K562 (cell line): Measurements from ENCODE around the gene TSPAN16. TPM values are rescaled to one million over a fixed set of nuclear protein-coding genes. Genes with fewer than 3 reads are reported as not detected.

Experiments
- ATAC-seq: fragments of 200-7000 bp; cut with Tn5 transposase; 3 replicates; pipeline ENCODE4 v1.9.1; 2020; ENCODE audit warnings: moderate library complexity
- BruUV-seq: library from RNA; stranded (reverse); fragments of 400-500 nt; replicated peaks from 2 replicates; lab custom pipeline; 2021; lab: Mats Ljungman, UMichigan
- CTCF ChIA-PET: fragments of 300-600 bp; formaldehyde crosslinking; extraction: SDS; loops from one replicate; lab custom pipeline; 2021; ENCODE audit warnings: low intra/inter-chr PET ratio; lab: Yijun Ruan, JAX
- POLR2A ChIA-PET: fragments of 300-600, 350-650 bp; sonication (Branson Sonifier 250); formaldehyde crosslinking; extraction: SDS; loops from one replicate; lab custom pipeline; 2021; ENCODE audit warnings: antibody characterized with exemption, inconsistent platforms; lab: Yijun Ruan, JAX
- DNase-seq, 4 experiments: peaks; one replicate each; pipeline versions ENCODE4 v3.0.0 to v3.0.0-alpha.2; 2011 to 2018; ENCODE audit warnings: low spot score in 3 of 4, mixed read lengths in 3 of 4; ENCODE audit errors: extremely low read depth in 1 of 4
- FAIRE-seq: peaks from 2 replicates; lab custom pipeline; 2011; peaks lifted over from hg19 to GRCh38; lab: Jason Lieb, UNC
- H2AFZ ChIP-seq: 2 replicates; pipeline ENCODE4 v1.6.0; 2011; ENCODE audit warnings: low read depth, low read length, control low read depth, inconsistent platforms
- H3K27ac ChIP-seq: fragments of 200-600 bp; 3 replicates; pipeline ENCODE4 v1.8.0; 2011; ENCODE audit warnings: low read depth, mild to moderate bottlenecking, control low read depth, inconsistent platforms, low read length, moderate library complexity, mixed read lengths; ENCODE audit errors: extremely low read depth
- H3K27me3 ChIP-seq, 2 experiments: fragments of 300-600 bp in 1 of 2; 2 replicates in 1 of 2; 3 replicates in 1 of 2; pipeline versions ENCODE4 v1.6.0 to v1.8.0; 2011; ENCODE audit warnings: inconsistent platforms in 2 of 2, low read length in 2 of 2, mild to moderate bottlenecking in 1 of 2, mixed read lengths in 1 of 2, moderate library complexity in 1 of 2; ENCODE audit not compliant: control insufficient read depth in 2 of 2, insufficient read depth in 2 of 2
- H3K36me3 ChIP-seq: fragments of 300-600 bp; 3 replicates; pipeline ENCODE4 v1.8.0; 2011; ENCODE audit warnings: mild to moderate bottlenecking, low read length, inconsistent platforms; ENCODE audit not compliant: control insufficient read depth, insufficient read depth
- H3K4me1 ChIP-seq, 2 experiments: fragments of 200-600 bp in 1 of 2; replicated peaks in 1 of 2; 2 replicates in 1 of 2; 3 replicates in 1 of 2; pipeline versions ENCODE4 v1.5.1 to v1.8.0; 2011; ENCODE audit warnings: inconsistent platforms in 2 of 2, low read length in 2 of 2, mild to moderate bottlenecking in 1 of 2, mixed read lengths in 1 of 2, moderate library complexity in 1 of 2; ENCODE audit not compliant: control insufficient read depth in 2 of 2, insufficient read depth in 2 of 2
- H3K4me2 ChIP-seq: 2 replicates; pipeline ENCODE4 v1.6.1; 2011; ENCODE audit warnings: low read length, control low read depth, inconsistent platforms, mixed read lengths; ENCODE audit not compliant: insufficient read depth
- H3K4me3 ChIP-seq: fragments of 200-600 bp; sonication (generic), shearing (Covaris generic); 2 replicates; pipeline ENCODE4 v1.5.1; 2016; ENCODE audit warnings: control low read depth, inconsistent platforms
- H3K79me2 ChIP-seq: fragments of 200-600 bp; 3 replicates; pipeline ENCODE4 v1.8.0; 2011; ENCODE audit warnings: low read length, inconsistent platforms; ENCODE audit not compliant: control insufficient read depth, insufficient read depth
- H3K9ac ChIP-seq, 2 experiments: 2 replicates each; pipeline versions ENCODE4 v1.6.0 to v1.6.1; 2011; ENCODE audit warnings: low read depth in 2 of 2, low read length in 2 of 2, control low read depth in 1 of 2, inconsistent platforms in 1 of 2, mild to moderate bottlenecking in 1 of 2, mixed read lengths in 1 of 2; ENCODE audit not compliant: insufficient read depth in 1 of 2
- H3K9me1 ChIP-seq: one replicate; pipeline ENCODE4 v1.6.0; 2011; ENCODE audit warnings: inconsistent platforms, mild to moderate bottlenecking, low read length, moderate library complexity; ENCODE audit not compliant: control insufficient read depth, insufficient read depth
- H3K9me3 ChIP-seq: replicated peaks from 2 replicates; pipeline ENCODE4 v1.5.1; 2011; ENCODE audit warnings: low read depth, low read length, inconsistent platforms; ENCODE audit not compliant: control insufficient read depth, insufficient read depth
- H4K20me1 ChIP-seq: replicated peaks from 2 replicates; pipeline ENCODE4 v1.6.1; 2011; ENCODE audit warnings: low read length, inconsistent platforms, mixed read lengths; ENCODE audit not compliant: control insufficient read depth, insufficient read depth
- ILF3 ChIP-seq: fragments of 450-650 bp; IDR thresholded peaks from 2 replicates; pipeline ENCODE4 v1.6.1; 2018; ENCODE audit warnings: antibody characterized with exemption, mild to moderate bottlenecking, moderate library complexity, borderline replicate concordance
- KAT7 ChIP-seq: sonication (generic); formaldehyde crosslinking; IDR thresholded peaks from 2 replicates; pipeline ENCODE4 v1.8.0; 2022; ENCODE audit warnings: missing genetic modification reagents, mild to moderate bottlenecking, borderline replicate concordance
- MTA2 ChIP-seq: fragments of 450-650 bp; IDR thresholded peaks from 2 replicates; pipeline ENCODE4 v1.6.1; 2016; ENCODE audit warnings: low read depth
- RBBP5 ChIP-seq: fragments of 200-600 bp; sonication (generic); IDR thresholded peaks from 2 replicates; pipeline ENCODE4 v1.6.1; 2012; ENCODE audit warnings: borderline replicate concordance, mild to moderate bottlenecking, low read length, control low read depth, inconsistent platforms; ENCODE audit not compliant: insufficient read depth, poor library complexity, severe bottlenecking
- ZFP36 ChIP-seq: fragments of 150-350 bp; IDR thresholded peaks from 2 replicates; pipeline ENCODE4 v1.6.1; 2018; ENCODE audit warnings: low read length, low read depth; ENCODE audit not compliant: partially characterized antibody
- WGBS: fragments of 100-300 bp; shearing (Covaris generic); methylation state at CpG from one replicate; pipeline ENCODE4 v1.1.6; 2016; ENCODE audit warnings: low coverage, mixed read lengths; ENCODE audit not compliant: insufficient coverage; ENCODE audit errors: missing lambda C conversion rate; 5-methylcytosine and 5-hydroxymethylcytosine counted together
- in situ Hi-C: fragments of 300-500 bp; cut with MboI; formaldehyde crosslinking; loops from 4 replicates; pipeline ENCODE4 v1.15.0; 2018; ENCODE audit warnings: inconsistent platforms, mixed read lengths
- intact Hi-C: fragments of 100-400 bp; cut with micrococcal nuclease; formaldehyde crosslinking; loops from 2 replicates; pipeline ENCODE4 v1.14.2; 2022
- polyA plus RNA-seq, 8 experiments: library from polyadenylated mRNA; depleted of rRNA in 4 of 8; stranded (reverse) in 5 of 8; unstranded in 3 of 8; fragments of >200 nt; fragmentation: Nextera tagmentation in 2 of 8; fragmentation: Illumina TruSeq in 1 of 8; extraction: Ambion mirVana in 2 of 8; extraction: Trizol in 1 of 8; gene quantifications; 2 replicates each; pipeline versions ENCODE4 v1.2.1 to v1.2.3, GENCODE V29; 2011 to 2014; ENCODE audit warnings: inconsistent platforms in 1 of 8, missing spikeins in 1 of 8
- total RNA-seq, 7 experiments: library from RNA; depleted of rRNA in 6 of 7; stranded (reverse); fragments of >200 nt in 6 of 7; fragmentation: Illumina TruSeq in 2 of 7; extraction: Trizol in 2 of 7; gene quantifications; 2 replicates each; pipeline versions ENCODE4 v1.2.1 to v1.2.3, GENCODE V29; 2011 to 2021; ENCODE audit warnings: low replicate concordance in 1 of 7

The TSPAN16 gene
- total and polyA plus RNA-seq, 9 of the 15 experiments (the other 6 are each of a cell fraction or from before 2014, with no cell fraction given): not detected

DNA sequence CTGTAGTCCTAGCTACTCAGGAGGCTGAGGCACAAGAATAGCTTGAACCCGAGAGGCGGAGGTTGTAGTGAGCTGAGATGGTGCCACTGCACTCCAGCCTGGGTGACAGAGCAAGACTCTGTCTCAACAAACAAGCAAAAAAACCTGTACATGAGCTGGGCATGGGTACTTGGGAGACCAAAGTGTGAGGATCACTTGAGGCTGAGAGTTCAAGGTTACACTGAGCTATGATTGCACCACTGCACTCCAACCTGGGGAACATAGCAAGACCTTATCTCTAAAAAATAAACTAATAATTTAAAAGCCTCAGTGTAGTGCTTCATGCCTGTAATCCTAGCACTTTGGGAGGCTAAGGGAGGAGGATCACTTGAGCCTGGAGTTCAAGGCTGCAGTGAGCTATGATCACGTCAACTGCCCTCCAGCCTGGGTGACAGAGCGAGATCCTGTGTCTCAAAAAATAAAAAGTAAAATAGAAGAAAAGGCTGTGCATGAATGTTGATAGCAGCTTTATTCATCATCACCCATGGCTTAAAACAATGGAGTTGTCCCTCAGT is 21.4 kb upstream of the TSPAN16 start:
- no peaks in the 10 kb centered on the region for H3K9me1 ChIP-seq
- H3K4me2 ChIP-seq: no peak overlapping the region
- in situ Hi-C loops (no loop called here), intact Hi-C loops (no loop called here)
- ChIA-PET POLR2A (interaction anchor here (0.7 to 1.4 kb wide), 3 partner anchors 9 to 22 kb away, joined by 3 read pairs; partner anchors contain the start of gene TSPAN16), CTCF (no interaction called here)
- H3K79me2 ChIP-seq: no peaks in the 10 kb centered on the region
- BruUV-seq: no TSS peak
- no peaks in the 10 kb centered on the region; a peak in 1 of 5 replicates for H3K4me1 ChIP-seq
- no peak overlapping the region for H2AFZ ChIP-seq
- peaks cover 1 to 41% of the 10 kb centered on the region in 2 experiments; a peak in 4 of 5 replicates for H3K27me3 ChIP-seq
- H3K36me3 ChIP-seq: no peaks in the 10 kb centered on the region
- H3K27ac ChIP-seq: no peak overlapping the region
- H3K9me3 ChIP-seq: no peaks in the 10 kb centered on the region
- WGBS: 2% methylated on average over 4 of the region's 4 CpGs
- no peaks in the 10 kb centered on the region for H4K20me1 ChIP-seq
- FAIRE-seq: no peak
- DNase-seq: no peak
- H3K9ac ChIP-seq: no peak overlapping the region
- H3K4me3 ChIP-seq: no peak overlapping the region
- no peak for TF ChIP-seq KAT7 (CRISPR knock-in tag)
- no peak for TF ChIP-seq MTA2
- TF ChIP-seq ZFP36: no peak
- ATAC-seq: no peak

DNA sequence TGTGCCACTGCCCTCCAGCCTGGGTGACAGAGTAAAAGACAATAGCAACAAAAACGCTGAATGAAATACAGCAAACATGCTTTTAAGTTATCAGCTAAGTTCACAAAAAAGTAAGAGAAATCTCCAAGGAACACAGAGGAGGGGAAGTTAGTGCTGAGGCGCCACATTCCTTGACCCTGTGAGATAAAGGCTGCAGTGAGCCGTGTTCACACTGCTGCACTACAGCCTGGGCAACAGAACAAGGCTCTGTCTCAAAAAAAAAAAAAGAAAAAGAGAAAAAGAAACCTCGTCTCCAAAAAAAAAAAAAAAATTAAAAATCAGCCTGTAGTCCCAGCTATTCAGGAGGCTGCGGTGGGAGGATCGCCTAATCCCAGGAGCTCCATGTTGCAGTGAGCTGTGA is 17.3 kb upstream of the TSPAN16 start:
- in situ Hi-C loops (no loop called here), intact Hi-C loops (no loop called here)
- Histone ChIP-seq H2AFZ (no peak overlapping the region), H3K27me3 (peaks cover 8 to 55% of the 10 kb centered on the region in 2 experiments; a peak in 4 of 5 replicates), H3K36me3 (no peaks in the 10 kb centered on the region), H3K27ac (no peak overlapping the region), H3K9me3 (no peaks in the 10 kb centered on the region), H4K20me1 (no peaks in the 10 kb centered on the region), H3K79me2 (no peaks in the 10 kb centered on the region), H3K4me2 (no peak overlapping the region)
- ChIA-PET POLR2A (no interaction called here), CTCF (no interaction called here)
- FAIRE-seq (no peak), DNase-seq (no peak)
- 31% methylated on average over 5 of the region's 6 CpGs for WGBS
- no peak for TF ChIP-seq RBBP5
- TF ChIP-seq ILF3: no peak
- TF ChIP-seq, all 486 proteins: peak for 0
- H3K4me3 ChIP-seq: no peak overlapping the region
- BruUV-seq: no TSS peak
- no peaks in the 10 kb centered on the region for H3K9me1 ChIP-seq
- no peak overlapping the region for H3K9ac ChIP-seq
- H3K4me1 ChIP-seq: no peaks in the 10 kb centered on the region; a peak in 1 of 5 replicates
- no peak for ATAC-seq
